SH-SY5Y (cell line): ENCODE data around the gene PITRM1.

Experiments used
- GATA2 ChIP-seq: IDR thresholded peaks from 2 replicates; pipeline ENCODE4 v1.6.1; 2011; ENCODE audit warnings: mild to moderate bottlenecking, low read depth, low read length
- GATA3 ChIP-seq: IDR thresholded peaks from 2 replicates; pipeline ENCODE4 v1.6.1; 2011; ENCODE audit warnings: low read depth, mild to moderate bottlenecking, low read length, moderate library complexity

- no peak for TF ChIP-seq GATA2
- TF ChIP-seq GATA3 = no peak
These were observed 56.0 kb downstream of the PITRM1 start for GRCh38 chr10:3116508-3117100.
